SK-MEL-5 (cell line): Measurements from ENCODE around the gene IGFN1. TPM values are rescaled to one million over a fixed set of nuclear protein-coding genes. Genes with fewer than 3 reads are reported as not detected.
A peak's percentile ranks its signal among the peaks of the same experiment; 100 is the strongest.
"Not testable (repeated sequence)": the region's sequence is repeated elsewhere in the genome, so short reads cannot be mapped to it uniquely, and the experiment has no call there.

Experiments used
- DNase-seq: peaks from one replicate; pipeline ENCODE4 v3.0.0-alpha.2; 2016; ENCODE audit warnings: low read depth, low spot score
- in situ Hi-C: cut with HindIII; loops from 2 replicates; pipeline ENCODE4 v1.10.0; 2016; ENCODE audit warnings: low sequenced_read_pairs, high pct_unique_total_duplicates, low pct_unique_long_range_greater_than_20kb
- total RNA-seq: library from RNA; depleted of rRNA; stranded (reverse); fragments of >200 nt; shearing (Covaris generic); gene quantifications from 2 replicates; pipeline ENCODE4 v1.2.3, GENCODE V29; 2014

IGFN1 gene
- total RNA-seq, 1 experiment from 2014 or later = 0.50 TPM

GRCh38 chr1:201223852-201224665, 33.4 kb downstream of the IGFN1 start:
- no peak for DNase-seq
- in situ Hi-C loops = no loop called here

- no peak for DNase-seq
- in situ Hi-C loops = no loop called here
These were observed 34.2 kb downstream of the IGFN1 start for GRCh38 chr1:201224666-201225370.

- in situ Hi-C loops = no loop called here
These were observed 35.5 kb downstream of the IGFN1 start for GRCh38 chr1:201226178-201226514.

GRCh38 chr1:201226859-201227488, 36.4 kb downstream of the IGFN1 start:
- DNase-seq = no peak
- in situ Hi-C loops = no loop called here

More at GRCh38 chr1:201226178-201226514, 35.5 kb downstream of the IGFN1 start:
- no peak for DNase-seq

- in situ Hi-C loops = no loop called here
- DNase-seq = no peak
These were observed 37.7 kb downstream of the IGFN1 start for GRCh38 chr1:201228011-201228983.

GRCh38 chr1:201229095-201229494, 38.5 kb downstream of the IGFN1 start:
- no peak for DNase-seq
- in situ Hi-C loops = no loop called here

- in situ Hi-C loops = no loop called here
- DNase-seq = no peak
These were observed 39.4 kb downstream of the IGFN1 start for GRCh38 chr1:201229771-201230635.

GRCh38 chr1:201230676-201231075, 40.1 kb downstream of the IGFN1 start:
- no peak for DNase-seq
- in situ Hi-C loops = no loop called here

- DNase-seq, in situ Hi-C loops: not testable (repeated sequence)
These were observed 49.0 kb downstream of the IGFN1 start for GRCh38 chr1:201239646-201240045.

- in situ Hi-C loops = no loop called here
- no peak for DNase-seq
These were observed 49.5 kb downstream of the IGFN1 start for GRCh38 chr1:201240171-201240570.

- in situ Hi-C loops = no loop called here
- DNase-seq = no peak
These were observed 51.1 kb downstream of the IGFN1 start for GRCh38 chr1:201241736-201242135.

- in situ Hi-C loops = no loop called here
- peak; percentile 6 for DNase-seq
These were observed 54.5 kb downstream of the IGFN1 start for GRCh38 chr1:201245082-201245481.

- no peak for DNase-seq
- in situ Hi-C loops = no loop called here
These were observed 58.3 kb downstream of the IGFN1 start for GRCh38 chr1:201248721-201249559.

GRCh38 chr1:201250326-201251011, 59.8 kb downstream of the IGFN1 start:
- in situ Hi-C loops = no loop called here
- DNase-seq = no peak

- DNase-seq = no peak
- in situ Hi-C loops = no loop called here
These were observed 60.8 kb downstream of the IGFN1 start for GRCh38 chr1:201251411-201251810.
